Suprapubic skin (tissue), 4 donors: Measurements from ENCODE around the gene SLC36A4. TPM values are rescaled to one million over a fixed set of nuclear protein-coding genes. Genes with fewer than 3 reads are reported as not detected.

ENCODE experiments used
- DNase-seq, 2 donors: peaks; one replicate each; pipeline ENCODE4 v3.0.0-alpha.2; 2019; ENCODE audit warnings: low spot score in 2 of 2
- H3K27ac ChIP-seq: fragments of 200-600 bp; sonication (generic); one replicate; pipeline ENCODE4 v1.5.1; 2019
- H3K27me3 ChIP-seq: fragments of 200-600 bp; sonication (generic); one replicate; pipeline ENCODE4 v1.5.1; 2019
- H3K36me3 ChIP-seq: fragments of 200-600 bp; sonication (generic); one replicate; pipeline ENCODE4 v1.5.1; 2019
- H3K4me1 ChIP-seq: fragments of 200-600 bp; sonication (generic); one replicate; pipeline ENCODE4 v1.5.1; 2019
- H3K4me3 ChIP-seq: fragments of 200-600 bp; sonication (generic); one replicate; pipeline ENCODE4 v1.5.1; 2019; ENCODE audit warnings: mild to moderate bottlenecking
- H3K9me3 ChIP-seq: fragments of 200-600 bp; sonication (generic); one replicate; pipeline ENCODE4 v1.5.1; 2019
- EP300 ChIP-seq: sonication (generic); formaldehyde crosslinking; IDR thresholded peaks from one replicate; pipeline ENCODE4 v1.6.1; 2017; ENCODE audit warnings: antibody characterized with exemption
- POLR2A ChIP-seq, 2 donors: fragments of 450-650 bp; IDR thresholded peaks; one replicate each; pipeline ENCODE4 v1.6.1; 2017; ENCODE audit warnings: antibody characterized with exemption in 2 of 2, mild to moderate bottlenecking in 2 of 2, moderate library complexity in 2 of 2
- POLR2AphosphoS5 ChIP-seq, 3 donors: sonication (generic); formaldehyde crosslinking; IDR thresholded peaks; one replicate each; pipeline ENCODE4 v1.6.1; 2017; ENCODE audit warnings: antibody characterized with exemption in 3 of 3
- WGBS: methylation state at CpG from one replicate; pipeline ENCODE4 v1.1.5; 2018; 5-methylcytosine and 5-hydroxymethylcytosine counted together
- total RNA-seq, 4 donors: library from RNA; depleted of rRNA; stranded (reverse); fragments of >200 nt; gene quantifications; one replicate each; pipeline ENCODE4 v1.1.0, GENCODE V29; 2016
- TF ChIP-seq, protein P1 (sequence below), 2 donors: fragments of 200-600 bp in 1 of 2; fragments of 450-650 bp in 1 of 2; sonication (generic) in 1 of 2; IDR thresholded peaks; one replicate each; pipeline ENCODE4 v1.5.1; 2016 to 2019; ENCODE audit warnings: antibody characterized with exemption in 2 of 2, mild to moderate bottlenecking in 1 of 2, moderate library complexity in 1 of 2

SLC36A4 gene
- total RNA-seq, 4 donors from 2014 or later: 7.2 to 16.3 (median 8.9) TPM

DNA sequence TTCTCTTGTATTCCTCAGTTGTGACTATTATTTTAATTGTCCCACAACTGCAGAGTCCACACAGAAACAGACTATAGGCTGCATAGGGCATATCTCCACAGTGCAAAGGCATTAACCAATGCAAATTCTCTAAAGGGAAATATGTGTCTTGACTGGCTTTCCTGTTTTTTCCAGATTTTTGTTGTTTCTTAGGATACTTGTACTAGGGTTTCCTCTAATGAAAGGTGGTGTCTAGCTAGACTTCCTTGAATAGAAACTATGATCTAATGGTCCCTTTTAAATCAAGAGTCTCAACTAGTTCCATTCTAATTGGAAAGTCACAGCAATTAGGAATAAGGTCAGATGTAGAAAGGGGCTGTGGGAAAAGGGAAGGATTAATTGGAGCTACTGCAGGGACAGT lies 37.6 kb downstream of the SLC36A4 start:
- Histone ChIP-seq H3K4me1 (no peaks in the 10 kb centered on the region), H3K9me3 (no peaks in the 10 kb centered on the region), H3K27ac (no peak overlapping the region), H3K4me3 (no peak overlapping the region), H3K36me3 (peaks cover 46% of the 10 kb centered on the region), H3K27me3 (no peaks in the 10 kb centered on the region)
- TF ChIP-seq POLR2A (IDR thresholded peaks at IDR 0.05) (no peak), POLR2AphosphoS5 (IDR thresholded peaks at IDR 0.05) (no peak), EP300 (no peak)
- TF ChIP-seq, protein P1, sequence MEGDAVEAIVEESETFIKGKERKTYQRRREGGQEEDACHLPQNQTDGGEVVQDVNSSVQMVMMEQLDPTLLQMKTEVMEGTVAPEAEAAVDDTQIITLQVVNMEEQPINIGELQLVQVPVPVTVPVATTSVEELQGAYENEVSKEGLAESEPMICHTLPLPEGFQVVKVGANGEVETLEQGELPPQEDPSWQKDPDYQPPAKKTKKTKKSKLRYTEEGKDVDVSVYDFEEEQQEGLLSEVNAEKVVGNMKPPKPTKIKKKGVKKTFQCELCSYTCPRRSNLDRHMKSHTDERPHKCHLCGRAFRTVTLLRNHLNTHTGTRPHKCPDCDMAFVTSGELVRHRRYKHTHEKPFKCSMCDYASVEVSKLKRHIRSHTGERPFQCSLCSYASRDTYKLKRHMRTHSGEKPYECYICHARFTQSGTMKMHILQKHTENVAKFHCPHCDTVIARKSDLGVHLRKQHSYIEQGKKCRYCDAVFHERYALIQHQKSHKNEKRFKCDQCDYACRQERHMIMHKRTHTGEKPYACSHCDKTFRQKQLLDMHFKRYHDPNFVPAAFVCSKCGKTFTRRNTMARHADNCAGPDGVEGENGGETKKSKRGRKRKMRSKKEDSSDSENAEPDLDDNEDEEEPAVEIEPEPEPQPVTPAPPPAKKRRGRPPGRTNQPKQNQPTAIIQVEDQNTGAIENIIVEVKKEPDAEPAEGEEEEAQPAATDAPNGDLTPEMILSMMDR (IDR thresholded peaks at IDR 0.05): no peak
- no peak for DNase-seq

DNA sequence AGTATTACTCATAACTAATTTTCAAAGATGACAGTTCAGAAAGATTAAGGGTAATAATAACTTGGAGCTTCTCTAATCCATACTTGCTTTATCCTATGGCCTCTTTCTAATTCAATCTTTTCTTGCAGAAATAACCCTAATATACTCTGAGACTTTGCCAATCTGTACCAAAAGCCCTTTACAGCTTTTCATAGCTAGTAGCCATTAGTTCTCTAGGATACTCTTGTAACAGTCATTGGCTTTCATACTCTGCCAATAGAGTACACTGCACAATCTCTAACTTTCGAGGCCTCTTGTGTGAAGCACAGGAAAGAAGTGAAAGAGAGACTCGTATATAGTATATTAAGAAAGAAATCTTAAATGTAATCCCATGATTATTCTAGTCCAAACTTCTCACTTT lies 38.1 kb downstream of the SLC36A4 start:
- 85% methylated on average over 2 of the region's 2 CpGs for WGBS

DNA sequence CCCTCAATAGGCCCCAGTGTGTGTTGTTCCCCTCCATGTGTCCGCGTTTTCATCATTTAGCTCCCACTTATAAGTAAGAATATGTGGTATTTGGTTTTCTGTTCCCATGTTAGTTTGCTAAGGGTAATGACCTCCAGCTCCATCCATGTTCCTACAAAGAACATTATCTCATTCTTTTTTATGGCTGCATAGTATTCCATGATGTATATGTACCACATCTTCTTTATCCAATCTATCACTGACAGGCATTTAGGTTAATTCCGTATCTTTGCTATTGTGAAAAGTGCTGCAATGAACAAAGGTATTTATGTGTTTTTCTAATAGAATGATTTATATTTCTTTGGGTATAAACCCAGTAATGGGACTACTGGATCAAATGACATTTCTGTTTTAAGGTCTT lies 42.1 kb downstream of the SLC36A4 start:
- DNase-seq: no peak
- 97% methylated on average over 3 of the region's 3 CpGs for WGBS
- no peak overlapping the region for H3K27ac ChIP-seq
- no peaks in the 10 kb centered on the region for H3K9me3 ChIP-seq
- TF ChIP-seq POLR2A (IDR thresholded peaks at IDR 0.05): no peak
- TF ChIP-seq, protein P1 (IDR thresholded peaks at IDR 0.05): no peak
- no peak for TF ChIP-seq POLR2AphosphoS5 (IDR thresholded peaks at IDR 0.05)
- no peak for TF ChIP-seq EP300
- no peaks in the 10 kb centered on the region for H3K4me1 ChIP-seq
- H3K36me3 ChIP-seq: peaks cover 21% of the 10 kb centered on the region
- no peaks in the 10 kb centered on the region for H3K27me3 ChIP-seq
- no peak overlapping the region for H3K4me3 ChIP-seq

More for the DNA sequence above, 38.1 kb downstream of the SLC36A4 start:
- Histone ChIP-seq H3K9me3 (no peaks in the 10 kb centered on the region), H3K4me1 (no peaks in the 10 kb centered on the region), H3K36me3 (peaks cover 41% of the 10 kb centered on the region), H3K27ac (no peak overlapping the region), H3K27me3 (no peaks in the 10 kb centered on the region), H3K4me3 (no peak overlapping the region)
- DNase-seq: no peak
- TF ChIP-seq POLR2A (IDR thresholded peaks at IDR 0.05): no peak
- TF ChIP-seq POLR2AphosphoS5 (IDR thresholded peaks at IDR 0.05): no peak
- TF ChIP-seq EP300: no peak
- TF ChIP-seq, protein P1 (IDR thresholded peaks at IDR 0.05): no peak

DNA sequence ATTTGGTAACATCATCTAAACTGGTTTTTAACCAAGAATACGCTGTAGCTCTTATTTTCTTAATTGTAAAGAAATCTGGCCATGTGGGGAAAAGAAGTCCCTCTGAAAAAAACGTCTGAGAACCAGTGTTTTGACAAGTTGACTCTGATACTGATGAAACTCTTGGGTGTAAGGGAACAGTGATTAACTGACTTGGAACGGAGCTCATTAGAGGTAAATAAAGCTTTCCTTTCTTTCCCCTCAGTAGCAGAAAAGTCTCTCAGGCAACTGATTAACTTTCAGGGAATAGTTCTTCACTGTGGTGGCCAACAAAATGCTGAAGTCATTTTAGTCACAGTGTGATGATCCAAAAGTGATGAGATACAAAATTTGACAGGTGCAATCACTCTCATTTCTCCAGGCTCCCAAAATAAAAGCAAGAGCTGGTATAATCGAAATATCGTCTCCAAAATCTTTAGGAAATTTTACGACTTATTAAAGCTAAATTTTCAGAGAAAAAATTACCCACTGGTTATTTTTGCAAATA lies 52.3 kb downstream of the SLC36A4 start:
- Histone ChIP-seq H3K9me3 (no peaks in the 10 kb centered on the region), H3K36me3 (peaks cover 4% of the 10 kb centered on the region), H3K27me3 (no peaks in the 10 kb centered on the region), H3K4me3 (no peak overlapping the region), H3K4me1 (no peaks in the 10 kb centered on the region), H3K27ac (no peak overlapping the region)
- 90% methylated on average over 6 of the region's 6 CpGs for WGBS
- DNase-seq: no peak
- no peak for TF ChIP-seq POLR2AphosphoS5 (IDR thresholded peaks at IDR 0.05)
- TF ChIP-seq EP300: no peak
- no peak for TF ChIP-seq POLR2A (IDR thresholded peaks at IDR 0.05)
- TF ChIP-seq, protein P1 (IDR thresholded peaks at IDR 0.05): no peak

DNA sequence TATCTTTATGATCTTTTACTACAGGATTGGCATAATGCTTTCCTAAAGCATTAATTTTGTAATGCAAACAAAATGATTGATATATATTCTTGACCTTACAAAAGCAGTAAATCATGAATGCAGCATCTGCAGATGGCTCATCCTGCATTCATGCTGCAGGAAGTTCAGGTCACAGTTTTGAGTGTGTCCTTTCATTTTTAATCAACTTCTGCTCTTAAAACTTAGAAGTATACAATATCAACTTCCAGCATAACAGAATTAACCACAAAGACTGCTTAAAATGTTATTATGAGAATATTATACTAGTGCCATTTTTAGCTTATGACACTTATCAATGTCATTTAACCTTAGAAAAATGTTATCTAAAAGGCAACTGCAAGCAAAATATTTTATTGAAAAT lies 54.0 kb downstream of the SLC36A4 start:
- Histone ChIP-seq H3K27me3 (no peaks in the 10 kb centered on the region), H3K9me3 (no peaks in the 10 kb centered on the region), H3K4me3 (no peak overlapping the region), H3K36me3 (peaks cover 4% of the 10 kb centered on the region), H3K4me1 (no peaks in the 10 kb centered on the region), H3K27ac (no peak overlapping the region)
- TF ChIP-seq POLR2AphosphoS5 (IDR thresholded peaks at IDR 0.05) (no peak), POLR2A (IDR thresholded peaks at IDR 0.05) (no peak), EP300 (no peak)
- TF ChIP-seq, protein P1 (IDR thresholded peaks at IDR 0.05): no peak
- DNase-seq: no peak
